Ishikawa (cell line): ENCODE results near the gene MYO18A.

Experiments used
- CEBPB ChIP-seq: IDR thresholded peaks from 2 replicates; pipeline ENCODE4 v1.6.1; 2012
- CREB1 ChIP-seq: IDR thresholded peaks from 2 replicates; pipeline ENCODE4 v1.6.1; 2012; ENCODE audit warnings: low read depth
- EGR1 ChIP-seq: IDR thresholded peaks from 2 replicates; pipeline ENCODE4 v1.6.1; 2012
- EP300 ChIP-seq: IDR thresholded peaks from 2 replicates; pipeline ENCODE4 v1.6.1; 2012; ENCODE audit warnings: borderline replicate concordance
- FOXM1 ChIP-seq: IDR thresholded peaks from 2 replicates; pipeline ENCODE4 v1.6.1; 2012; ENCODE audit warnings: low read depth, borderline replicate concordance
- MAX ChIP-seq: IDR thresholded peaks from 2 replicates; pipeline ENCODE4 v1.6.1; 2012
- NFIC ChIP-seq: IDR thresholded peaks from 2 replicates; pipeline ENCODE4 v1.6.1; 2012
- RAD21 ChIP-seq: IDR thresholded peaks from 2 replicates; pipeline ENCODE4 v1.6.1; 2012; ENCODE audit warnings: low read depth
- REST ChIP-seq: IDR thresholded peaks from 2 replicates; pipeline ENCODE4 v1.6.1; 2012; ENCODE audit warnings: low read depth, mild to moderate bottlenecking
- TAF1 ChIP-seq: IDR thresholded peaks from 2 replicates; pipeline ENCODE4 v1.6.1; 2012; ENCODE audit warnings: low read depth, mild to moderate bottlenecking
- TCF12 ChIP-seq: IDR thresholded peaks from 2 replicates; pipeline ENCODE4 v1.6.1; 2012; ENCODE audit warnings: low read depth
- TEAD4 ChIP-seq: IDR thresholded peaks from 2 replicates; pipeline ENCODE4 v1.6.1; 2012
- USF1 ChIP-seq: IDR thresholded peaks from 2 replicates; pipeline ENCODE4 v1.6.1; 2012
- YY1 ChIP-seq: IDR thresholded peaks from 2 replicates; pipeline ENCODE4 v1.6.1; 2012; ENCODE audit warnings: low read depth
- ZBTB7A ChIP-seq: IDR thresholded peaks from 2 replicates; pipeline ENCODE4 v1.6.1; 2012; ENCODE audit warnings: low read depth

MYO18A gene

GRCh38 chr17:29111816-29112499 lies 68.2 kb downstream of the MYO18A start:
- TF ChIP-seq CREB1 (no peak), YY1 (0 out of 2 replicates have a peak, but pooled peaks have one; percentile 23), USF1 (no peak), REST (no peak), FOXM1 (no peak), TCF12 (peak; percentile 45), EP300 (no peak), MAX (peak; percentile 94), TEAD4 (0 out of 2 replicates have a peak, but pooled peaks have one; percentile 43), NFIC (peak; percentile 60), TAF1 (no peak), RAD21 (peak; percentile 95), ZBTB7A (no peak), CEBPB (no peak), EGR1 (no peak)

DNA sequence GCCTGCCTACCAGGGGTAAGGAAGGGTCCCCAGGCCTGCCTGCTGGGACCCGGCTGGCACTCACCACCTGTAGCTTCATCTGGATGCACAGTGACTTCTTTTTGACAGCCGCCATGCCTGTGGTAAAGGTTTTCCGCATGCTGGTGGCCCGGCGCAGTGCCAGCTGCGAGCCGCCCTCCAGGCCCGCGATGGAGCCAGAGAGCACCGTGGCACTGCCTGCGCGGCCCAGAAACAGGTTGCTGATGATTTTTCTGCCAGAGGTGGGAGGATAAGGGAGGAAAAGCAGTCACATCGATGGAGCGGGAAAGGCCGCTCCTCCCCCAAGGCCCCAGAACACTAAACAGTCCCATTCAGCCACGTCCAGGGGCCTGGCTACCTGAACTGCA lies 69.8 kb downstream of the MYO18A start:
- TF ChIP-seq CEBPB (no peak), TCF12 (no peak), RAD21 (no peak), TAF1 (no peak), CREB1 (no peak), EGR1 (no peak), NFIC (no peak), ZBTB7A (no peak), TEAD4 (no peak), REST (no peak), USF1 (no peak), YY1 (no peak), EP300 (no peak), MAX (no peak), FOXM1 (no peak)

DNA sequence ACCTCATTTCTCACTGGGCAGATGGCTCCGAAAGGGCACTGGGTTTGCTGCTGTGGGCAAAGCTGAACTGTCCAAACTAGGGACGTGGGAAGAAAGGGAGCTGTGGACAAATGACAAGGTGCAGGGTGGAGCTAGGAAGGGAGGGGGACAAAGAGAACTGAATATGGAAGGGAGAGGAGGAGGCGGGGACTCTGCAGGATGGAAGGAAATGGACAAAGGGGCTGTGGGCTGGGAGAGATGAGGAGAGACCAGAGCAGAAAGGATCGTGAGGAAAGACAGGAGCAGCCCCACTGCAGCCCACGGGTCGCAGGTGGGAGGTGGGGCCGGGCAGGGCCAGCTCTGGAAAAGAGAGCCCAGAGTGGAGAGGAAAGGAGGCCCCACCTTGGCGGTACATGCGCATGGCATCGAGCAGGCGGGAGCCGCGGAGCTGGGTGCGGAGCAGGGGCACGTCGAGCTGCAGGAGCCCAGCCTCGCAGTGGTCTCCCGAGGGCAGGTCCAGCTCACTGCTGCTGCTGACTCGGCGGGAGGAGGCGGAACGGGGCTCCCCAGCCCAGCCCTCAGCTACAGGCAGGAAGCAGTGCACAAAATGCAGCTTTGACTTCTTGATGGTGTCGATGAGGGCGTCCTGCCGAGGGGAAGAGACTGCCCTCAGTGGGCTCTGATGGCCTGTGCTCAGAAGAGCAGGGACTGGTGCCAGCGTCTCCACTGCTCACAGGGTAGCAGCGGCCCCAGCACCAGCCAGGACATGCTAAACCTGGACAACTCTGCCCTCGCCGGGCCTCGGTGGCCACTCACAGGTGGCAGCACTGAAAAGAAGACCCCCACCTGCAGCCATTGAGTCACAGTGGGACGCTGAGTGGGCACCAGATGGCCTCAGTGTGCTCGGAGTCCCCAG lies 70.5 kb downstream of the MYO18A start:
- TF ChIP-seq RAD21, result no peak
- TF ChIP-seq EP300, result no peak
- no peak for TF ChIP-seq CEBPB
- TF ChIP-seq NFIC, result no peak
- no peak for TF ChIP-seq REST
- TF ChIP-seq ZBTB7A, result no peak
- no peak for TF ChIP-seq MAX
- TF ChIP-seq EGR1, result no peak
- TF ChIP-seq USF1, result no peak
- no peak for TF ChIP-seq CREB1
